ENCODE data around the gene UBE2J2.

UBE2J2 gene

GRCh38 chr1:1280782-1281481, 7.3 kb upstream of the UBE2J2 start:
- DNase-seq (ENCODE audit: low read depth in 2 of 2) = no peak

DNA sequence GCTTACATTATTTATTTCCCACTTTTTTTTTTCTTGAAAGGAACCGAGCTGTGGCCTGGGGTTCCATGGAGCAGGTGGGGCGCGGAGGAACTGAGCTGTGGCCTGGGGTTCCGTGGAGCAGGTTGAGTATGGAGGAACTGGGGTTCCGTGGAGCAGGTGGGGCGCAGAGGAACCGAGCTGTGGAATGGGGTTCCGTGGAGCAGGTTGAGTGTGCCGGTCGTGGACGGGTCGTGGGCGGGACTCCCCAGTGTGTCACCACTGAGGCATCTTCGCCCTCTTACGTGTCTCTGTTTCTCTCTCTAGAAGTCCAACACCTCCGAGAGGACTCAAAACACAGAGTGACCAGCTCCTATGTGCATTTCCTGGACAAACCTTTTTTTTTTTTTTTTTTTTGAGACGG, 5.4 kb upstream of the UBE2J2 start:
- no peak for DNase-seq (ENCODE audit: low read depth in 2 of 2)

DNA sequence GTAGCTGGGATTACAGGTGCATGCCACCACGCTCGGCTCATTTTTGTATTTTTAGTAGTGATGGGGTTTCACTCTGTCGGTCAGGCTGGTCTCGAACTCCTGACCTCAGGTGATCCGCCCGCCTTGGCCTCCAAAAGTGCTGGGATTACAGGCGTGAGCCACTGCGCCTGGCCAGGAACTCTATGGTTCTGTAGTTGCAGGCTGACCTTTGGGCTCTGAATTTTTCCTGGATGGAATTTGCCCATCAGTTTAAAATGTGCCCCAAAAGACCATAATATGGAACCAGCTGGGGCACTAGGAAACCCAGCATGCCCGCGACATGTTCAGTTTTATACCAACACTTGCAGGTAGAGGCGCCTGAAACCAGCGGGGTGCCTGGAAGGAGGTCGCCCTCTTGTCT, 5.0 kb upstream of the UBE2J2 start:
- DNase-seq (ENCODE audit: low read depth in 2 of 2) = no peak

DNA sequence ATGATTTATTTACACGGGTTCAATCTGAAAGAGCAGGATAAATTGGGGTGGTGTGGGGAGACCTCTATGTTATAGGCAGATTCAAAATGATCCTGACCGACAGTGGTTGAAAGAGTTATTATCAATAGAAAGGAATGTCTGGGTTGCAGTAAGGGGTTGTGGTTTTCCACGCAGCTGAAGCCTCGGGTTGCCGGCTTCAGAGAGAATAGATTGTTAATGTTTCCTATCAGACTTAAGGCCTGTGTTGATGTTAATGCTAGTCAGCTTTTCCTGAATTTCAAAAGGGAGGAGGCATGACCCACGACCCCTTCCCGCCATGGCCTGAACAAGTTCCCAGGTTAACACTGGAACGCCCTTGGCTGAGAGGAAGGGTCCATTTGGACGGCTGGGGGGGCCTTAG, 2.2 kb upstream of the UBE2J2 start:
- DNase-seq (ENCODE audit: low read depth in 2 of 2) = no peak

DNA sequence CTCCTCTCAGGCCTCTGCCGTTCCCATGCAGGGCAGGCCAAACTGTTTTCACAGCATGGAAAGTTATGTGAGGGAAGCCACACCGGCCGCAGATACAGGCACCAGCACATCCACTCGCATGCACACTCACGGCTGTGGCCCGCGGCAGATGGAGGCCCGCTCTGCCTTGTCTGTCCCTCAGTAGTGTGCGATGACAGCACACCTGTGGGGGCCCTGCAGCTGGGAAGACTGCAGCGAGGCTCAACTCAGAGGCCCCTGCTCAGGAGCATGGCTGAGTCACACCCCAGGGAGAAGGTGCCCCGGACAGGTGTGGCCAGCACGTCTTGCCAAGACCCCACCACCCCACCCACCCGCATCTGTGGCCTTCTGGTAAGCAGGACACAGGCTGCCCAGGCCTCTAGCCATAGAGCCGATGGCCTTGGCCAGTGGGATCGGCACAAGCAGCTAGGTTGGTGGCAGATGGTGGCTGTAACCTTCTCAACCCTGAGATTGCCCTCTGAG, 1.3 kb upstream of the UBE2J2 start:
- DNase-seq (ENCODE audit: low read depth in 2 of 2) = no peak

DNA sequence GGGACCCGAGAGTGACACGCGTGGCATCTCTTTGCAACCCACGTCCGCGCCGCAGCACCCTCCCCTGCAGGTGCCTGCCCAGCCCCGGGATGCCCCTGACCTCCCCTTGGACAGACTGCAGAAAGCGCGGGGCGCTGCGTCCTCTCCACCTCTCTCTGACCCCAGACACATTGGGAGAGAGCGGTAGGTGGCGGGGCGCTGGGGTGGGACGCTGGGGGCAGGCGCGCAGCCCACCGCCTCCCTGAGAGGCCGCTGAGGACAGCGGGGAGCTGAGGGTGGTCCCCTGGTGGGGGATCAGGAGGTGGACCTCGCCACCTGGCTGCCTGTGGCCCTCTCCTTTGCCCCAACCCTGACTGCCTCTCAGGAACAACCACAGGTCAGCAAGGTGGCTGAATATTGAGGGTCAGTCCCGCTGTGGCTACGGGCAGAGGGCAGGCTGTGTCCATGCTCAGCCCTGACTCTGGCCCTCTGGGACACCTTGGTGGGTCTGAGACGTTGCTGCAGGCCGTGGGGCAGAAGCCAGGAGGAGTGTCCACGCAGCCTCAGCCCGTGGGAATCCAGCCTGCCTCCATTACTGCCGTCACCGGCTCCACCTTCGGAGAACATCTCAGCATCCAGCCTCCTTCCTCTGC, 761 bp upstream of the UBE2J2 start:
- no peak for DNase-seq (ENCODE audit: low read depth in 2 of 2)

- no peak for DNase-seq (ENCODE audit: low read depth in 2 of 2)
These were observed 494 bp downstream of the UBE2J2 start for GRCh38 chr1:1273209-1273511.

- no peak for DNase-seq (ENCODE audit: low read depth in 2 of 2)
These were observed 1.1 kb downstream of the UBE2J2 start for GRCh38 chr1:1272341-1273208.

GRCh38 chr1:1270813-1271212, 2.8 kb downstream of the UBE2J2 start:
- DNase-seq (ENCODE audit: low read depth in 2 of 2) = no peak

GRCh38 chr1:1268284-1268682, 5.4 kb downstream of the UBE2J2 start:
- DNase-seq (ENCODE audit: low read depth in 2 of 2) = no peak

- no peak for DNase-seq (ENCODE audit: low read depth in 2 of 2)
These were observed 6.0 kb downstream of the UBE2J2 start for GRCh38 chr1:1267488-1268283.

DNA sequence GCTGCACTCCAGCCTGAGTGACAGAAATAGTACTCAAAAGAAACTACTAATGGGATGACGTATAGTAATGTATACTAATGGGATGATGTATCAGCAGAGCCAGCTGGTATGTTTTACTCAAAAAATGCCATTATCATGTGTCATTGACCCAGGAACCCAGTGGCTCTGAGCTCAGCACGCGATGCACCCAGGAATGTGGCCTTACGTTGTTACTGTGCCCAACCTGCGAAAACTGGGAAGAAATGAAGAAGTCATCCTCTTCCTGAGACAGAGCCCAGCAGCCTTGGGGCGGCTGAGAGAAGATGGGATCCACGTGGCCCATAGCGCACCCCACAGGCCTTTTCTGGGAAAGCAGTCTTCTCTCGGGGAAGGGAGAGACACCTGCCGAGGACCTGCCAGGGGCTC, 8.8 kb downstream of the UBE2J2 start:
- DNase-seq (ENCODE audit: low read depth in 2 of 2) = no peak

DNA sequence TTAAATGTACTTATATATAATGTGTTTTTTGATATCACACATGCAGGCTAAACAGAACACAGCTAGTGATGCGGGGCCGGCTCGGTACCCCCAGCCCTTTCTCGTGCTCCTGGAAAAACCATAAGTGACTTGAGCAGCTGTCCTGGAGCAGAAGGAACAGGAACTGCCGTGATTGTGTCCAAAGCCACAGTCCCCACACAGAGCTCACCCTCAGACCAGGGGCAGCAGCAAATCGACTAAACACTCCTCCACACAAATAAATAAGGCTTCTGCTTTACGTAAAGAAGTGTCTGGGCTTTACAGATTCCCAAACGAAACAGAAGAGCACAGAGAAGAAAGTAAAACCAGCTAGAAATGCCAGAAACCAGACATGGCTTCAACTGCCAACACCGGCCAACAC, 9.6 kb downstream of the UBE2J2 start:
- DNase-seq (ENCODE audit: low read depth in 2 of 2) = no peak

GRCh38 chr1:1262758-1263157, 10.9 kb downstream of the UBE2J2 start:
- no peak for DNase-seq (ENCODE audit: low read depth in 2 of 2)

DNA sequence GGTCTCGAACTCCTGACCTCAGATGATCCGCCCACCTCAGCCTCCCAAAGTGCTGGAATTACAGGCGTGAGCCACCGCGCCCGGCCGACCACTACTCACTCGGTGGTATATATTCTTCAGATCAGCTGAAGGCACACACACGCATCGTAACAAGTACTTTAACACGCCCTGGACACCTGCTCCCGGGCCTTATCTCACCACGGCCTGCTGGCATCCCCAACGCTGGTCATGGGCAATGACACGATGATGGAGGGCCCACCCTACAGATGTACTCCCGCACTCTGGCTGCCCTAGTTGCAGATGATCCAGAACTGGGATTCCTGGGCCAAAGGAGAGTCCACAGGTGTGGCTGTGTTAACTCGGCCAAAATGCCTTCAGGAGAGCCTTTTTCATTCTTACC, 11.6 kb downstream of the UBE2J2 start:
- no peak for DNase-seq (ENCODE audit: low read depth in 2 of 2)

DNA sequence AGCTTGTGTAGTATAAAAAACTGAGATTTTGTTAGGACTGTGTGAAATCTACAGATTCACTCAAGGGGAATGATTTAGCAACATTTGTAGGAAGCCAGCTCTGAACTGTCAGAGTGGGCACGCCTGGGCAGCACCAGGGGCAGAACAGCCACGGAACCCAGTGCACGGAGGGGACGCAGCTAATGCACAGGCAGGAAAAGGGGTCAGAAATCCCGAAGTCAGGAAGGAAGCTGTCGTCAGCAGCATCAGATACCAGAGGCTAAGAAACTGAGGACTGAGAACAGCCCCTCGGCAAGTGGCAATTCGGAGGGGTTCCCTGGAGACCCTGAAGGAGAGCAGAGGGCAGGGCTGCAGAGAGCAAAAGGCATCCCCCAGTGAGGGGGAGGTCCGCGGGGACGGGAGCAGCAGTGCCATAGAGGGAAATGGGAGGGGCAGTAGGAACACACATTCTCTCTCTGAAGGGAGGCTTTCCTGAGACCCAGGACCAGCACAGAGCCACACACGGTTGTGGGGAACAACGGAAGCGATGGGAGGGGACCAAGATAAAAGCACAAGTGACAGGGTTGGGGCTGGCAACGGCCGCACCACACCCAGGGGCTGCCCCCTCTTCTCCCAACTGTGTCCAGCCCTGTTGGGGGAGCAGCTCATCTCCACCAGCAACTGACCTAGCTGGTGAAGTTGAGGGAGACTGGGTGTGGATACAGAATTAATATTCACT, 12.7 kb downstream of the UBE2J2 start:
- DNase-seq (ENCODE audit: low read depth in 2 of 2) = no peak

GRCh38 chr1:1259951-1260600, 13.6 kb downstream of the UBE2J2 start:
- no peak for DNase-seq (ENCODE audit: low read depth in 2 of 2)

GRCh38 chr1:1259540-1259939, 14.1 kb downstream of the UBE2J2 start:
- DNase-seq (ENCODE audit: low read depth in 2 of 2) = no peak

DNA sequence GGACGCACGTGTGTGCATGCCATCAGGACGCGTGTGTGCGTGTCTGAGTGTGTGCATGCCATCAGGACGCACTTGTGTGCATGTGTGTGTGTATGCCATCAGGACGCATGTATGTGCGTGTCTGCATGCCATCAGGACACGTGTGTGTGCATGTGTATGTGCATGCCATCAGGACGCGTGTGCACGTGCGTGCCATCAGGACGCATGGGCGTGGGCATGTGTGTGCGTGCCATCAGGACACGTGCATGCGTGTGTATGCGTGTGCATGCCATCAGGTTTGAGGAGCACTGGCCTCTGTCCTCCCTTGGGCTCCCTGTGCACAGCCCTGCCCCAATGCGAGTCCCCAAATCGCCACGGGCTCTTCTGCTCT, 14.6 kb downstream of the UBE2J2 start:
- DNase-seq (ENCODE audit: low read depth in 2 of 2) = no peak

DNA sequence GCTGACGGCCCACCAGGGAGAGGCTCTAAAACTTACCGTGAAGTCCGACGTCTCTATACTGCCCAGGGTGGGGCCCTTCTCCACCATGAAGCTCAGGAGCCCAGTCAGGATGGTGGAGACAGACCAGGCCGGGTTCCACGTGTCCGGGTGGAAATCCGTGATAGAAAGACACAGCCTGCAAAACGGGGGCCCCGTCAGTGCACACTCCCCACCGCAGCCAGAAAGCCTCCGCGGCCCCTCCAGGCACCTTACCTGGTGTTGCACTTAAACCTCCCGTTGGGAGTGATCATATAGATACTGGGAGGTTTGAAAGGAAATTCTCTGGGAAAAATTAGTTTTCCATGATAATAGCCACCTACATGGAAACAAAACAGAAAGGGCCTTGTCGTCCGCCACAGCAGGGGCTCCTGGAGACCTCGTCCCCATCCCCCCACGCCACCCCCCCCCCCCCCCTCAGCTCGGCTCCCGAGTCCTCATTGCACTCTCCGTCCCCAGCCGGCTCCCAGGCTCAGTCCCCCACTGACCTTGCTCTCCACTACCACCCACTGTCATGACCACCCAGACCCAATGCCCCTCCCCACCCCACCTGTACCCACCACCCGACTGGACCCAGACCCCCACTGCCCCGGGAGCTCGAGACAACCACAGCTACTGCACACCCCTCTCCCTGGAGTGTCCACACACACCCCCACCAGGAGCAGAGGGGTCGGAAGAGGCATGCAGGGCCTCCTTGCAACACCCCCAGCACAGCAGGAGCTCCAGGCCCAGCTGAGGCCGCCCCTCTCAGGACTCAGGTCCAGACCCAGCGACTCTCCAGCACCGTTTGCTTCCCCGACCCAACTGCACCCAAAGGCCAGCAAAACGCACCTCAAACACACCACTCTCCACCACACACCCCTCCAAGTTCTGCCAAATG, 16.4 kb downstream of the UBE2J2 start:
- no peak for DNase-seq (ENCODE audit: low read depth in 2 of 2)

All from stimulated activated CD4-positive, alpha-beta T cell treated with anti-CD3 and anti-CD28 coated beads, Interleukin-15, amount 100 ng/mL, for 48 hours (primary cell).